Naive B cell (primary cell): ENCODE measurements around the gene MYRF. TPM values are rescaled to one million over a fixed set of nuclear protein-coding genes. Genes with fewer than 3 reads are reported as not detected.
A peak's percentile ranks its signal among the peaks of the same experiment; 100 is the strongest.

Source experiments
- ATAC-seq, 2 donors: fragments of 150-1000 bp; cut with Tn5 transposase; 2 replicates each; pipeline ENCODE4 v1.10.0; 2021; ENCODE audit warnings: low read depth in 2 of 2, mild to moderate bottlenecking in 2 of 2, moderate library complexity in 2 of 2
- DNase-seq: peaks from one replicate; pipeline ENCODE4 v3.0.0; 2022
- H3K27ac Mint-ChIP-seq, 6 donors: one replicate each; pipeline ENCODE4 v1.8.0; 2020 to 2022; ENCODE audit warnings: mild to moderate bottlenecking in 6 of 6, mixed read lengths in 6 of 6, moderate library complexity in 5 of 6, inconsistent platforms in 2 of 6
- H3K27me3 Mint-ChIP-seq, 3 donors: one replicate each; pipeline ENCODE4 v1.8.0; 2021 to 2022; ENCODE audit warnings: mixed read lengths in 3 of 3, mild to moderate bottlenecking in 1 of 3
- H3K36me3 Mint-ChIP-seq, 2 donors: one replicate each; pipeline ENCODE4 v1.8.0; 2020 to 2022; ENCODE audit warnings: mixed read lengths in 2 of 2, inconsistent platforms in 1 of 2, mild to moderate bottlenecking in 1 of 2
- H3K4me1 Mint-ChIP-seq, 3 donors: one replicate each; pipeline ENCODE4 v1.8.0; 2020 to 2022; ENCODE audit warnings: mixed read lengths in 3 of 3, inconsistent platforms in 1 of 3, mild to moderate bottlenecking in 1 of 3, moderate library complexity in 1 of 3
- H3K4me3 Mint-ChIP-seq, 8 donors: one replicate each; pipeline ENCODE4 v1.8.0; 2020 to 2022; ENCODE audit warnings: mild to moderate bottlenecking in 8 of 8, mixed read lengths in 8 of 8, moderate library complexity in 8 of 8, inconsistent platforms in 2 of 8
- H3K9me3 Mint-ChIP-seq, 7 donors: one replicate each; pipeline ENCODE4 v1.8.0; 2020 to 2022; ENCODE audit warnings: mixed read lengths in 7 of 7, mild to moderate bottlenecking in 5 of 7, inconsistent platforms in 2 of 7, moderate library complexity in 1 of 7
- polyA plus RNA-seq, 6 donors: library from polyadenylated mRNA; unstranded; fragments of 300-500 nt; fragmentation: Illumina TruSeq; gene quantifications; one replicate each; pipeline ENCODE4 v1.2.3, GENCODE V29; 2021; ENCODE audit warnings: low read depth in 6 of 6

The MYRF gene
- under 1 TPM in 5 of 6 donors, not detected in 1; 0.11 to 0.35 (median 0.17) TPM for polyA plus RNA-seq

DNA sequence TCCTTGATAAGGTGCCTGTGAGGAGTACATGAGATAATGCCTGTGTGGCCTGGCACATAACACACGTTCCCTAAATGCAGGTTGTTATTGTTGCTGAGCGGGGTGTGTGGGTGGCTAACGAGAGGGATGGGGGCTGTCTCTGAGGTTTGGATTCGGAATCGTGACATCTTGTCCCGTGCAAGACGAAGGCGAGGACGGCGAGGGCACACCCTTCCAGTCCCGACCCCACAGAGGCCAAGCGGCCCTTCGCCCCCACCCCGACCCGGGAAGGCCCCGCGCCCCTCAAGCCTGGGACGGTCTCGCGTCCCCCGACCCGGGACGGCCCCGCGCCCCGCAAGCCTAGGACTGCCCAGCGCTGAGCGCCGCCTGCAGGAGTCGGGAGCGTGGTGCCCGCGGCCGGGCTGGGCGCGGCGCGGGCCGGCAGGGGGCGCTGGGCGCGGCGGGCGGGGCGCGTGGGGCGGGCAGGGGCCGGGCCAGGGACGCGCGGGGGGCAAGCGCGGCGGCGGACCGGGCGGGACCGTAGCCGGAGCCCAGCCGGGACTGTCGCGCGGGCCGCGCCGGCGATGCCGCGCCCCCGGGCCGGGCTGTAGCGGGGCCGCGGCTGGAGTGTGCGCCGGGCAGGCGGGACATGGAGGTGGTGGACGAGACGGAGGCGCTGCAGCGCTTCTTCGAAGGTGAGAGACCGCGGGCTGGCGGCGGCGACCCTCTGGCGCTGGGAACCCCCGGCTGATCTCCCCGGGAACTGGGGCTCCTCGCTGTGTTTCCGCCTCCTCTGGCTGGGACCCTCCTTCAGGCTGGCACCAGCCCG lies at the start of gene MYRF:
Gene MYRF, plus strand, starts transcription at position 520 of the 808 bp plus-strand sequence. Its CDS starts 109 bp downstream, at position 629.
- H3K4me3 Mint-ChIP-seq, result peak within 1 kb of the TSS; percentile 12 to 90 (median 78)
- peak within 1 kb of the TSS in 3 of 6 donors; percentile 3 to 72 (median 59) for H3K27ac Mint-ChIP-seq
- H3K4me1 Mint-ChIP-seq, result peaks cover 13 to 20% (median 14%) of the 10 kb centered on the region in 3 donors
- no peaks in the 10 kb centered on the region for H3K9me3 Mint-ChIP-seq
- H3K27me3 Mint-ChIP-seq, result peaks cover 21 to 53% (median 50%) of the 10 kb centered on the region in 3 donors
- ATAC-seq (peak; percentile 89), DNase-seq (peak; percentile 44)
- no peaks in the 10 kb centered on the region for H3K36me3 Mint-ChIP-seq

DNA sequence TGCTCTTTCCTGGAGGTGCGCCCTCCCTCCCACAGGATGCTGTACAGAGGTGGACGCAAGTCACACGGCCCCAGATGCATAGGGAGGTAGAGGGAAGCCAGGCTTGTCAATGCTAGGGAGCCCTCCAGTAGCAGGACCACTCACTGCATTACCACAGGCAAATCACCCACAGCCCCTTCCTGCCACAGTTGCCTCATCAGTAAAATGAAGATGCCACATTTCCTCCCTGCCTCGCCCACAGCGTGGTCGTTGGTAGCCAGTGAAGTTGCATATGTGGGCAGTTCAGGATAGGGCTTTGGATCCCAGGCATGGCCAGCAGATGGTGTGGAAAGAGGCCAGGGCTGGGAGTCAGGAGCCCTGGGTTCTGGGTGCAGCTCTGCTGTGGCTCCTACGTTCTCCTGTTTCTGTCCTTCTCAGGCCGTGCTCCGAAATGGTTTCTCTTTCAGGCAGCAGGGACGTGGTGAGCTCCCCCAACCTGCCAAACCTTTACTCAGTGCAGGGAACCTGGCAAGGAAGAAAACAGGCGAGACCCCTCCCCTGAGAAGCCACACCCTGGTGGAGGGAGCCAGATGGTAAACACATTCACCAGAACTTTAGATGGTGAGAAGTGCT lies 49.6 kb upstream of the MYRF start:
- H3K27ac Mint-ChIP-seq, result no peak overlapping the region
- H3K4me3 Mint-ChIP-seq, result peak overlapping the region in 1 of 8 donors; percentile 47
- no peak for DNase-seq
- H3K4me1 Mint-ChIP-seq, result no peaks in the 10 kb centered on the region
- no peak for ATAC-seq
- H3K36me3 Mint-ChIP-seq, result no peaks in the 10 kb centered on the region
- peaks cover 0 to 2% (median 0%) of the 10 kb centered on the region in 7 donors for H3K9me3 Mint-ChIP-seq
- peaks cover 4 to 23% (median 6%) of the 10 kb centered on the region in 3 donors for H3K27me3 Mint-ChIP-seq

DNA sequence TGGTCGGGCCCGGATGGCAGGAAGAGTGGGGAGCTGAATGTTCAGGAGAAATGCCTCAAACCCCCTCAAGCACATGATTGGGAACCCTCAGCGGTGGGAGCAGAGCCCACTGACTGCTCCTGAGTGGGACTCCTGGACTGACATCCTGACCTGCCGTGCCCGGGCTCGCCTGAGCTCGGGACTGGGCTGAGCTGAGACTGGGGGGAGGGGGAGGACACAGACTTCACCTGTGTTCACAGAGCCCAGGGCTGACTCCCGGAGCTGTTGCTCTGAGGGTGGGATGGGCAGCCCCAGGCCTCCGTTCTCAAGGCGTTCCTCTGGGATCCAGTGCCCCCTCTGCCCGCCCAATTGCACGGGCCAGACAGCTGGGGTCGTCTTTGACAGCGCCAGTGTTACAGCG lies 47.6 kb upstream of the MYRF start:
- H3K36me3 Mint-ChIP-seq, result no peaks in the 10 kb centered on the region
- H3K27ac Mint-ChIP-seq, result peak overlapping the region in 1 of 6 donors; percentile 67
- no peak for DNase-seq
- no peaks in the 10 kb centered on the region for H3K4me1 Mint-ChIP-seq
- ATAC-seq, result no peak
- peaks cover 4 to 23% (median 6%) of the 10 kb centered on the region in 3 donors for H3K27me3 Mint-ChIP-seq
- peaks cover 0 to 2% (median 0%) of the 10 kb centered on the region in 7 donors for H3K9me3 Mint-ChIP-seq
- no peak overlapping the region for H3K4me3 Mint-ChIP-seq

DNA sequence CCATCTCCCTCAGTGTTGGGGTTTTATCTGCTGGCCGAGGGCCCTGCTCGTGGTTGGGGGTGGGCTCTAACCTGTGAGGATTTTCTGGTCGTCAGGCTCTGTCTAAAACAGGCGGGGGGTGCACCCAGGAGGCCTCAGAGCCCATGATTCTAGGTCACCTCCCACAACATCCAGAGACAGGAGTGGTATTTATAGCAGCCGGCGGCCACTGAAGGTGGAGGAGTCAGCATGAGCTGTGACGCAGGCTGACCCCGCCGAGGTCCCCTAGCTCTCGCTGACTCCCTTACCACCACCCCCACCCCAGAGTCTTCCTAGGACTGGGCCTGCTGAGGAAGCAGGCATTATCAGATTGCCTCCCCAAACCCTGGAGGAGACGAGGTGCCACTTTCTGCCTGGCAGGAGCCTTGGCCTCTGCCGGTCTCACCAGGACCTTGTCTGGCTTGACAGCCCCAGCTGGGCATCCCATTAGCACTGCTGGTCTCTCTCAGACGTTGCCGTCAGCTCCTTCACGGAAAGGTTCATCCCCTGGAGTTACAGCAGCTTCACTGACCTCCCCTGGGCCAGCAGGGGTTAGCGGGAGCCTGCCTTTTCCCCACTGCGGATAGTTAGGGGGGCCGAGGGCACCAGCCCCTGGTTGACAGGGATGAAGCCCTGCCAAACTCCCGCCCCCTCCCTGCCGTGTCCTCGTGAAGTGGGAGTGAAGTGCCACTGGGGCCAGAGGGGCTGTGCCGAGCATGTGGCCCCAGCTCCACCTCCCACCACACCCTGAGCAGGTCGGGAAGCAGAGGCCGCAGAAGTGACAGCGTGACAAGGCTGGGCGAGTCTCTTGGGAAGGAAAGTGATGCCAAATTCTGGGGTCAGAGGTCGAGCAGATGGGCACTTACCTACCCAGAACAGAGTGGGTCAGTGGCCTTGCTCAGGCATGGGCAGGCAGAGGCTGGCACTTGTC lies 45.7 kb upstream of the MYRF start:
- ATAC-seq (no peak), DNase-seq (no peak)
- no peaks in the 10 kb centered on the region for H3K36me3 Mint-ChIP-seq
- peaks cover 0 to 2% (median 0%) of the 10 kb centered on the region in 7 donors for H3K9me3 Mint-ChIP-seq
- H3K4me1 Mint-ChIP-seq, result no peaks in the 10 kb centered on the region
- H3K27ac Mint-ChIP-seq, result peak overlapping the region in 1 of 6 donors; percentile 42
- peaks cover 4 to 29% (median 6%) of the 10 kb centered on the region in 3 donors for H3K27me3 Mint-ChIP-seq
- no peak overlapping the region for H3K4me3 Mint-ChIP-seq

- Mint-ChIP-seq H3K27me3 (peaks cover 4 to 27% (median 6%) of the 10 kb centered on the region in 3 donors), H3K4me3 (no peak overlapping the region), H3K36me3 (no peaks in the 10 kb centered on the region), H3K9me3 (peaks cover 0 to 2% (median 0%) of the 10 kb centered on the region in 7 donors), H3K27ac (peak overlapping the region in 2 of 6 donors; percentile 42 to 89), H3K4me1 (no peaks in the 10 kb centered on the region)
- ATAC-seq (no peak), DNase-seq (no peak)
These were observed 44.9 kb upstream of the MYRF start for GRCh38 chr11:61707574-61707973.

DNA sequence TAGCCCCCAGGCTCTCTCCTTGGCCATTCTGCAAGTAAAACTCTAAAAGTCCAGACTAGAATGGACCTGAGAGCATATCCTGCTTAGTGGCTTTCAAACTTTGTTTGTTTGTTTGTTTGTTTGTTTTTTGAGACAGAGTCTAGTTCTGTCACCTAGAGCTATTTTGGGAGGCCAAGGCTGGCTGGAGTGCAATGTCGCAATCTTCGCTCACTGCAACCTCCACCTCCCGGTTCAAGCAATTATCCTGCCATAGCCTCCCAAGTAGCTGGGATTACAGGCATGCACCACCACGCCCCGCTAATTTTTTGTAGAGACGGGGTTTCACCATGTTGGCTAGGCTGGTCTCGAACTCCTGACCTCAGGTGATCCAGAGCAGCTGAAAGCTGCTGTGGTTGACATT lies 43.3 kb upstream of the MYRF start:
- no peak for DNase-seq
- Mint-ChIP-seq H3K4me1 (no peaks in the 10 kb centered on the region), H3K9me3 (peaks cover 0 to 2% (median 0%) of the 10 kb centered on the region in 7 donors), H3K27me3 (peaks cover 0 to 15% (median 5%) of the 10 kb centered on the region in 3 donors), H3K4me3 (no peak overlapping the region), H3K36me3 (no peaks in the 10 kb centered on the region), H3K27ac (no peak overlapping the region)
- no peak for ATAC-seq

DNA sequence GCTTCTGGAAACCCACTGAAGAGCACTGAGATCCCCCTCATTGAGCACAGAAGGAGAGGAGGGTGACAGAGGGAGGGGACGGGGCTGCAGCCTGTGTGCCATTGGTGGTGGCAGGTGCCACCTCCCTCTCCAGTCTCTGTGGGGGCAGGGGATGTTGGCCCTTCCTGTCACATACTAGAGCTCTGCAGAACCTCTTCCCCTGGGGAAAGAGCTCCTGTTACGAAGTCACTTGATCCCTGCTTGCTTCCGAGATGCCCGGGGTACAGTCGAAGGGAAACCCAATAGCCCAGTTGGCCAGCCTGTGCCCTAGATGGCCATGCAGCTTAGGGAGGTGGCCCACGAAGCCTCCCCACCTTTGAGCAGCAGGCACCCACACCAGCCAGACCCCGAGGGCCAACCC lies 42.9 kb upstream of the MYRF start:
- DNase-seq, result no peak
- Mint-ChIP-seq H3K27me3 (peaks cover 0 to 15% (median under 1%) of the 10 kb centered on the region in 3 donors), H3K36me3 (no peaks in the 10 kb centered on the region), H3K4me3 (no peak overlapping the region), H3K4me1 (no peaks in the 10 kb centered on the region), H3K9me3 (peaks cover 0 to 2% (median 0%) of the 10 kb centered on the region in 7 donors), H3K27ac (no peak overlapping the region)
- no peak for ATAC-seq

- Mint-ChIP-seq H3K4me3 (no peak overlapping the region), H3K36me3 (no peaks in the 10 kb centered on the region), H3K27ac (peak overlapping the region in 1 of 6 donors; percentile 10), H3K27me3 (peaks cover 0 to 14% (median 0%) of the 10 kb centered on the region in 3 donors), H3K9me3 (peaks cover 0 to 2% (median 0%) of the 10 kb centered on the region in 7 donors), H3K4me1 (no peaks in the 10 kb centered on the region)
- DNase-seq, result no peak
- ATAC-seq, result no peak
These were observed 42.4 kb upstream of the MYRF start for GRCh38 chr11:61710019-61710418.

DNA sequence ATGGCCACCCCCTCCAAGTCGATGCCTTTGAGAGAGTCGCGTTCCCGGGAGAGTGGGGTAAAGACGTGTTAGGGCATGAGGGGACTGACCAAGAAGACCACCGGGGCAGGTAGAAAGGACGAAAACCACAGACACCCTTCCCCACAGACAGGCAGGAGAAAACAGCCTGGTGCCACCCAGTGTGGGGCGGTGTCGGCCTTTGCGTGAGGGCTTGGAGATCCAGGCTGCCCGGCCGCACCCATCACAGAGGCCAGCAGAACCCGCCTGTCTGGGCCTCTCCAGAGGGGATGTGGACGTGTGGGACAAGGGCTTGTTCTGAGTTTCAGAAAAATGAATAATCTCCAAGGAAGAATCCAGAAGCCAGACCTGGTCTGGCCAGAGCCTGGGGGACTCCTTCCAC lies 41.4 kb upstream of the MYRF start:
- no peaks in the 10 kb centered on the region for H3K36me3 Mint-ChIP-seq
- peaks cover 0 to 2% (median 0%) of the 10 kb centered on the region in 7 donors for H3K9me3 Mint-ChIP-seq
- H3K4me1 Mint-ChIP-seq, result no peaks in the 10 kb centered on the region
- H3K27ac Mint-ChIP-seq, result no peak overlapping the region
- no peak for DNase-seq
- ATAC-seq, result no peak
- peaks cover 0 to 11% (median 6%) of the 10 kb centered on the region in 3 donors for H3K27me3 Mint-ChIP-seq
- no peak overlapping the region for H3K4me3 Mint-ChIP-seq

- H3K9me3 Mint-ChIP-seq, result peaks cover 0 to 2% (median 0%) of the 10 kb centered on the region in 7 donors
- no peaks in the 10 kb centered on the region for H3K4me1 Mint-ChIP-seq
- no peak overlapping the region for H3K4me3 Mint-ChIP-seq
- peaks cover 0 to 16% (median 6%) of the 10 kb centered on the region in 3 donors for H3K27me3 Mint-ChIP-seq
- ATAC-seq (no peak), DNase-seq (no peak)
- no peak overlapping the region for H3K27ac Mint-ChIP-seq
- H3K36me3 Mint-ChIP-seq, result no peaks in the 10 kb centered on the region
These were observed 40.9 kb upstream of the MYRF start for GRCh38 chr11:61711498-61711897.

- DNase-seq (no peak), ATAC-seq (no peak)
- Mint-ChIP-seq H3K36me3 (no peaks in the 10 kb centered on the region), H3K4me1 (no peaks in the 10 kb centered on the region), H3K4me3 (peak overlapping the region in 1 of 8 donors; percentile 50), H3K27ac (no peak overlapping the region), H3K9me3 (peaks cover 0 to 2% (median 0%) of the 10 kb centered on the region in 7 donors), H3K27me3 (peaks cover 0 to 17% (median 6%) of the 10 kb centered on the region in 3 donors)
These were observed 40.1 kb upstream of the MYRF start for GRCh38 chr11:61712314-61712713.

GRCh38 chr11:61712846-61713245 lies 39.6 kb upstream of the MYRF start:
- Mint-ChIP-seq H3K27me3 (peaks cover 0 to 17% (median 6%) of the 10 kb centered on the region in 3 donors), H3K27ac (no peak overlapping the region), H3K36me3 (no peaks in the 10 kb centered on the region), H3K9me3 (no peaks in the 10 kb centered on the region), H3K4me3 (peak overlapping the region in 1 of 8 donors; percentile 50), H3K4me1 (no peaks in the 10 kb centered on the region)
- ATAC-seq (no peak), DNase-seq (no peak)

DNA sequence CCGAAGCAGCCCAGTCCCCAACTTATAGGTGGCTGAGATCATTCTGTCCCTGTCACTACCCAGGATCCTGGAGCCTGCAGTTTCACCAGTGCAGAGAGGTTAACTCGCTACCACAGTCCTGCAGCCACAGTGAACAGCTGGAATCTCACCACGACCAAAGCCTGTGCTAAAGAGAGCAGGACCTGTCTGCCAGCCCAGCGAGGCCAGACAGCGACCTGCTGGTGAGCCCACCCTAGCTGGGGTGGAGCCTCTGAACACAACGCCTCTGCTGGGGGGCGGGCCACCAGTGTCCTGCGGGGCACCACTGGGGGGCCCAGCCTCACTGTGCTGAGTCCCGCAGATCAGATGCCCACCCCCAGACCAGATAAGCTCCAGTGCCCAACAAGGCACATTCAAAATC lies 39.0 kb upstream of the MYRF start:
- DNase-seq (no peak), ATAC-seq (no peak)
- no peak overlapping the region for H3K4me3 Mint-ChIP-seq
- H3K9me3 Mint-ChIP-seq, result no peaks in the 10 kb centered on the region
- peaks cover 0 to 17% (median 9%) of the 10 kb centered on the region in 3 donors for H3K27me3 Mint-ChIP-seq
- H3K4me1 Mint-ChIP-seq, result no peaks in the 10 kb centered on the region
- H3K36me3 Mint-ChIP-seq, result no peaks in the 10 kb centered on the region
- no peak overlapping the region for H3K27ac Mint-ChIP-seq
